Mucosa of descending colon (tissue), 3 donors: ENCODE data around the gene THAP7. TPM values are rescaled to one million over a fixed set of nuclear protein-coding genes. Genes with fewer than 3 reads are reported as not detected.
A peak's percentile ranks its signal among the peaks of the same experiment; 100 is the strongest.

Experiments used
- ATAC-seq: fragments of 200-7000 bp; cut with Tn5 transposase; one replicate; pipeline ENCODE4 v1.9.1; 2020; ENCODE audit warnings: mild to moderate bottlenecking, moderate library complexity
- DNase-seq, 3 donors: peaks; one replicate each; pipeline ENCODE4 v3.0.0-alpha.2; 2020
- H3K36me3 ChIP-seq: fragments of 200-600 bp; one replicate; pipeline ENCODE4 v1.8.0; 2021; ENCODE audit warnings: low read depth, mild to moderate bottlenecking
- H3K4me1 ChIP-seq: fragments of 200-600 bp; one replicate; pipeline ENCODE4 v1.8.0; 2021; ENCODE audit warnings: low read depth, mild to moderate bottlenecking
- H3K4me3 ChIP-seq: fragments of 200-600 bp; one replicate; pipeline ENCODE4 v1.8.0; 2021; ENCODE audit warnings: mild to moderate bottlenecking
- H3K9me3 ChIP-seq: fragments of 200-600 bp; one replicate; pipeline ENCODE4 v1.8.0; 2021; ENCODE audit warnings: mild to moderate bottlenecking
- CTCF ChIP-seq: fragments of 200-600 bp; IDR thresholded peaks from one replicate; pipeline ENCODE4 v1.8.0; 2022; ENCODE audit warnings: antibody characterized with exemption, mild to moderate bottlenecking
- intact Hi-C, 2 donors: fragments of 100-400 bp; cut with DNase I in 1 of 2; cut with micrococcal nuclease in 1 of 2; formaldehyde crosslinking; loops; one replicate each; pipeline versions ENCODE4 v1.11.0 to v1.11.1; 2022; cut with DNase I, micrococcal nuclease
- microRNA-seq: library from miRNA; unstranded; fragments of <30 nt; microRNA quantifications from one replicate; pipeline ENCODE4, GENCODE V29; 2019
- total RNA-seq, 3 donors: library from RNA; stranded (reverse); fragmentation: NEBNext Ultra II Directional in 2 of 3; extraction: Animal tissue kit (Norgen Biotek cat#: 25700) in 2 of 3; gene quantifications; one replicate each; pipeline versions ENCODE4 v1.2.1 to v1.2.4, GENCODE V29; 2021 to 2023
- donor health status: DM: no; HTN: no; CAD: no; lungs with moderate emphysema.
- donor health status: DM: no; HTN: no; CAD: no.
- donor health status: DM: no; HTN: yes; CAD: no.

The THAP7 gene
- total RNA-seq, 3 donors from 2014 or later, result 16.8 to 27.8 (median 19.8) TPM

- H3K36me3 ChIP-seq, result peaks cover 5% of the 10 kb centered on the region
- ATAC-seq, result peak; percentile 28
- H3K4me3 ChIP-seq, result no peak overlapping the region
- H3K4me1 ChIP-seq, result peaks cover 75% of the 10 kb centered on the region
- DNase-seq, result peak; percentile 46 to 58 (median 47)
- TF ChIP-seq CTCF, result no peak
- intact Hi-C loops, result no loop called here
- no peaks in the 10 kb centered on the region for H3K9me3 ChIP-seq
Measured at GRCh38 chr22:20951932-20952380, 50.0 kb downstream of the THAP7 start.

GRCh38 chr22:20951151-20951931, 50.6 kb downstream of the THAP7 start:
- peaks cover 5% of the 10 kb centered on the region for H3K36me3 ChIP-seq

GRCh38 chr22:20949698-20950183, 52.2 kb downstream of the THAP7 start:
- intact Hi-C loops, result no loop called here
- no peak for DNase-seq

More at GRCh38 chr22:20951151-20951931, 50.6 kb downstream of the THAP7 start:
- Histone ChIP-seq H3K4me1 (peaks cover 75% of the 10 kb centered on the region), H3K9me3 (no peaks in the 10 kb centered on the region), H3K4me3 (no peak overlapping the region)
- intact Hi-C loops, result no loop called here
- peak; percentile 44 for ATAC-seq
- peak in 1 of 3 donors; percentile 49 for DNase-seq
- TF ChIP-seq CTCF, result no peak

More at GRCh38 chr22:20949698-20950183, 52.2 kb downstream of the THAP7 start:
- no peak overlapping the region for H3K4me3 ChIP-seq
- peaks cover 67% of the 10 kb centered on the region for H3K4me1 ChIP-seq
- H3K36me3 ChIP-seq, result peaks cover 5% of the 10 kb centered on the region
- no peaks in the 10 kb centered on the region for H3K9me3 ChIP-seq
- no peak for TF ChIP-seq CTCF
- ATAC-seq, result no peak

Small RNAs within 50 kb of the gene (microRNA-seq; reads per million reads assigned to microRNA genes)
- not detected for gene MIR649

Other genes starting within 250 kb of the THAP7 start
- gene SERPIND1, start 228.0 kb downstream of the THAP7 start, total RNA-seq, result not detected
- 100 to 1,000 TPM in 1 of 3 donors, 10 to 100 TPM in 2; 77.7 to 130 (median 95.0) TPM for gene PI4KA, start 143.3 kb downstream of the THAP7 start, total RNA-seq
- gene SNAP29, start 143.1 kb downstream of the THAP7 start, total RNA-seq, result 10 to 100 TPM; 32.2 to 33.8 (median 32.5) TPM
- gene CRKL, start 84.7 kb downstream of the THAP7 start, total RNA-seq, result 10 to 100 TPM; 48.7 to 63.4 (median 55.3) TPM
- 100 to 1,000 TPM in 2 of 3 donors, 10 to 100 TPM in 1; 73.1 to 239 (median 181) TPM for gene AIFM3, start 34.9 kb downstream of the THAP7 start, total RNA-seq
- 10 to 100 TPM; 42.9 to 71.3 (median 43.6) TPM for gene LZTR1, start 19.8 kb downstream of the THAP7 start, total RNA-seq
- 1 to 10 TPM; 1.4 to 1.6 (median 1.4) TPM for gene P2RX6, start 13.0 kb upstream of the THAP7 start, total RNA-seq
- 1 to 10 TPM; 1.4 to 4.0 (median 2.4) TPM for gene SLC7A4, start 30.4 kb upstream of the THAP7 start, total RNA-seq
- gene LRRC74B, start 43.8 kb upstream of the THAP7 start, total RNA-seq, result under 1 TPM in 1 of 3 donors, not detected in 2; 0.31 TPM